GM19099 (cell line): Measurements from ENCODE around the gene MYO16.

ENCODE experiments used
- POLR2A ChIP-seq: IDR thresholded peaks from 3 replicates; pipeline ENCODE4 v1.6.1; 2011; ENCODE audit warnings: low read depth; ENCODE audit not compliant: insufficient read length; ENCODE audit errors: extremely low read depth

The MYO16 gene

DNA sequence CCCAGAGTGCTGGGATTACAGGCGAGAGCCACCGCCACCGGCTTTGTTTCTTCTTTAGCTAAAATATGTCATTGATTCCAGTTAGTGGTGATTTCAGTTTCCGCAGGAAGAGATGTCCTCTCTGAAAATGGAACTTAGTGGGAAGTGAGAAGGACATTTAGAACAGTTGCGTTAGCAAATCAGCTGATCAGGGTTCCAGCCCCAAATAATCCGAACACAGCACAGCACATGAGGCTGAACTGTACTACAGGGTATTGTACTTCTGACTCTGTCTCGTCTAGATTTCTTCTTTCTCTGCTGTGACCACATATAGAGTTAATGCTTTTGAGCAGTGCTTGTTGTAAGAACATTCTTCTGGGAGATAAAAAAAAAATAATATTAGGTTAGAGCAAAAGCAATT, 314.4 kb downstream of the MYO16 start:
- no peak for TF ChIP-seq POLR2A

DNA sequence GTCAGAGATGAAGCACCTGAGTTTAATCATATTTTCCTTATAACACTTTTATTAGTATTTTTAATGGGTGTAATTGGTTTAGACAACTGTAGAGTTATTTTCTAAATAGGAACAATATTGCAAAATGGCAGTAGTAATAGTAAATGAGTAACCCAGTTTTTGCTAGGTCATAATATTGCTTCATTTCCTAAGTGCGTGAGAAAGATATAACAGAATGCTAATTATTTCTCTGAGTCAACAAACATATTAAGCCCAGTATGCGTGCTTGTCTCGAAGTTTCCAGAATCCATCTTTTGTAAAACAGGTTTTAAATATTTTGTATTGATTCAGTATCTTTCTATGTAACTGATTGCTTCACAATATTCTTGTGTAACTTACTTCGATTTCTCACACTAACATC, 315.3 kb downstream of the MYO16 start:
- no peak for TF ChIP-seq POLR2A

DNA sequence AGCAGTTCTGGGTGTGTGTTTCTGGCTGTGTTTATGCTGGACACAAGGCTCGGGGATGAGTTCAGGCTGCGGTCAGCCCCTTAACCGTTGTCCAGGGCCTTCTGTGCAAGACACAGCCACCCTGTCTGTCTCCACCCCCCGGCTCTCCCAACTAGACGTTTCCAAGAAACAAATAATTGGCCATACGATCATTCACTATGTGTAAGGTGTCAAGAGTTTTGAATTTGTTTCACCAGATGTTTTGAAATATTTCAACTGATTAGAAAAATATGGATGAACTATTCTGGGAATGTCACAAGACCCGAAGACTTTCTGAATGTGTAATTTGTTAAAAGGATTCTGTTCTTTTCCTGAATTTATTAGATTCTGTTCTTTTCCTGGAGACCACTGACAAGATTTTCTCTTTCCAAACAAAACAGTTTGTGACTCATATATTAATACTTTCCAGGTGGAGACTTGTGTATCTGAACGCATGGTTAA, 318.2 kb downstream of the MYO16 start:
- TF ChIP-seq POLR2A = no peak

DNA sequence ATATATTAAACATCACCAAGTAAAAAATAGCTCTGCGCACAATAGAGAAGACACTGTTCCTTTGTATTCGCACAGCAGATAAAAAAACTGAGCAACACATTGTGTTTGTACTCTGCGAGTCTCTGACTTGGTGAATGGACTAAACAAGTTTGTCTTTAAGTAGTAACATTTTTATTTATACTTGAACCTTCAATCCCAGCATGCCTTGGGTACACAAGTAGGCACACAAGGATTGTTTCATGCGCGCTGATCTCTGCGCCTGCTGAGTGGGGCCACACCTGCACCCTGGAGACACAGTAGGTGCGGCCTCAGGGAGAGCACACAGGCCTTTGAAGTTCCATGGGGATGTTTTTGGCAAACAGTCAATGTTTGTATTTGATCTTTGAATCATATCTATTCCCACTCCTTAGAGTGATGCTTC, 318.9 kb downstream of the MYO16 start:
- no peak for TF ChIP-seq POLR2A

DNA sequence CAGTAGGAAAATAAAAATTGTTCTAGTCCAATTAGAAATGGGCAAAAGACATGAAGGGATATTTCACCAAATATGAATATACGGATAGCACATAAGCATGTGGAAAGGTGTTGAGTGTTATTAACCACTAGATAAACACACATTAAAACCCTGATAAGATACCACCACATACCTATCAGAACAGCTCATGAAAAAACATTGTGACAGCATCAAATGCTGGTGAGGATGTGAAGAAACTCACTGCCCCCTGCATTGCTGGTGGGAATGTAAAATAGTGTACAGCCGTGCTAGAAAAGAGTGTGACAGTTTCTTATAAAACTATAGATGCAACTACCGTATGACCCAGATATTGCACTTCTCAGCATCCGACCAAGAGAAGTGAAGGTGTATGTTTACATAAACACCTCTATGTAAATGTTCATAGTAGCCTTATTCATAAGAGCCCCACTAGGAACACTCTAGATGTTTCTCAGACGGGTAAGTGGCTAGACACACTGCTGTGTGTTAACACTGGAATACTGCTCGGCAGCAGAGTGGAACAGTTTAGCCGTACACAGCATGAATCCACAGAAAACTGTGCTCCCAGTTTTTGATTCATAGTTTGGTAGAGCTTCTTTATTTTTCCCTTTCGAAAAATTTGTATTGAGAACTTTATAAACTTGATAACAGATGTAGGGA, 321.1 kb downstream of the MYO16 start:
- TF ChIP-seq POLR2A = no peak

DNA sequence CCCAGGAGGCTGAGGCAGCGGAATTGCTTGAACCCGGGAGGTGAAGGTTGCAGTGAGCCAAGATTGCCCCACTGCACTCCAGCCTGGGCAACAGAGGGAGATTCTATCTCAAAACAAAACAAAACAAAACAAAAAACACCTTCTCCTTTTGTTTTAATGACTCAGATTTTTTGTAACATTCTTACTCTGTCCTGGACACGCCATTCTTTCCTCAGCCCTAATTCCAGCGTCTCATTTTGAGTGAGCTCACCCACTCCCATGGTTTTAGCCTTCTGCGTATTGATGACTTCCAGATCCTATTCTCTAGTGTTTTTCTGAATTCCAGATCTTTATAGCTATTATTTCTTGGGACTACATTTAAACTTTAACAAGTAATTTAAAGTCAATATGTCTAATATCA, 326.3 kb downstream of the MYO16 start:
- TF ChIP-seq POLR2A = no peak

DNA sequence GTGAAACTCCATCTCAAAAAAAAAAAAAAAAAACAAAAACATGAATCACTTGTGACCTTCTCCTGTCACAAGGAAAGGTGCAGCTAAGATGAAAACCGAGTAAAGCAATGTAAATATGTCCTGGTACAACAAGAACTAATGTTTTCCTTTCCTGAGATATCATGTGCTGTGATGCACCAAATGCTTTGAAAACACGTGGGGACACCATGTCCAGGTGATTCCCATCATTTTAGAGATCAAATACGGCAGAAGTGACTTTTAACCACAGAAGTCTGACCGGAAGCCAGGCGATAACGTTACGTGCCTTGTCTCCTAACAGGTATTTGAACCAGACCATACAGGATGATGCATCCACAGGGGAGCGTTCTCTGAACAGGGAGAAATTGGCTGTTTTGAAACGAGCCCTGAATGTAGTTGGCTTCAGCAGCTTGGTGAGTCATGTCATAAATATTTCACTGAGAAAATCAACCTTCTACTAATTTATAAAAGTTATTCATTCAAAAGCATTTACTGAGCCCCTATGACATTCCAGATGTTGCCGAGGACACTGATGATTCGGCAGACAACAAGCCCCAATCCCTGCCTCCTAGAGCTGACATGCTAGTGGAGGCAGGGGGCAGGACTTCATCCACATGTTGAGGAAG, 328.1 kb downstream of the MYO16 start:
- TF ChIP-seq POLR2A = no peak

DNA sequence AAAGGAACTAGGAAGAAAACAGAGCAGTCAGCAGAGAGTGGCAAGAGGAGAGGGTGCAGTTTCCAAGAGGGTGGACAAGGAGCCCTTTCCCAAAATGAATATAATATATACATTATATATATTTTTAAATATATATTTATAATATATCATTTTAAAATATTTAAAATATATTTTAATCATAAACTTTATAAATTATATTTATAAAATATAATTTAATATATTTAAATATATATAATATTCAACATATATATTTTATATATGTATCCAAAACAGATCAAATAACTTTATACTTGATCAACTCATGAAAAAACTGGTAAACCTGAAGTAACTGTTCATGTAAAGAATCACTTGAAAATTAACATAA, 328.6 kb downstream of the MYO16 start:
- no peak for TF ChIP-seq POLR2A

DNA sequence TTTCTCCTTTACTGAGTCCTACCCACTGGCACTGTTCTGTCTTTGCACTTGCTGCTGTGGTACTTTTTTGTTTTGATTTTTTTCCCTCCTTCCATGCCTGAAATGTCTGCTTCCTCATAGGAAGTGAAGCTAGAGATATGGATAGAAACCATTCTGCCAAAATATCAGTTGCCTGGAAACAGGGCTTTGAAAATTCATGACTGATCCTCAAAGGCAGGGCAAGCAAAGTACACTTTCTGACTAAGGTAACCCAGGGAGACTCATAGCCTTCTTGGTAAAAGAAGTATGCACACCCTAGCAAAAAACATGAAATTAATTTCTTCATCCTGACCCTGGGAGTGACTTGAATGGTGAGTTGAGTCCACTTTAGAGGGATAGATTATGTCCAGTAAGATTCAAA, 329.8 kb downstream of the MYO16 start:
- no peak for TF ChIP-seq POLR2A

DNA sequence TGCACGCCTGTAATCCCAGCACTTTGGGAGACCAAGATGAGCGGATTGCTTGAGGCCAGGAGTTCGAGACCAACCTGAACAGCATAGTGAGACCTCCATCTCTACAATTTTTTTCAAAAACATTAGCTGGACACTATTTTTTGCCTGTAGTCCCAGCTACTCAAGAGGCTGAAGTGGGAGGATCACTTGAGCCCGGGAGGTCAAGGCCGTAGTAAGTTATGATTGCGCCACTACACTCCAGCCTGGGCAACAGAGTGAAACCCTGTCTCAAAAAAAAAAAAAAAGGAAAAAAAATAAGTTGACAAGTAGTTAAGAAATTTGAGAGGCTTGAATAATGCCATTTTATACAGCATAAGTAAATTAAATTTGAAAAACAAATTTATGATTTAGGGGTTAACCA, 330.6 kb downstream of the MYO16 start:
- no peak for TF ChIP-seq POLR2A

DNA sequence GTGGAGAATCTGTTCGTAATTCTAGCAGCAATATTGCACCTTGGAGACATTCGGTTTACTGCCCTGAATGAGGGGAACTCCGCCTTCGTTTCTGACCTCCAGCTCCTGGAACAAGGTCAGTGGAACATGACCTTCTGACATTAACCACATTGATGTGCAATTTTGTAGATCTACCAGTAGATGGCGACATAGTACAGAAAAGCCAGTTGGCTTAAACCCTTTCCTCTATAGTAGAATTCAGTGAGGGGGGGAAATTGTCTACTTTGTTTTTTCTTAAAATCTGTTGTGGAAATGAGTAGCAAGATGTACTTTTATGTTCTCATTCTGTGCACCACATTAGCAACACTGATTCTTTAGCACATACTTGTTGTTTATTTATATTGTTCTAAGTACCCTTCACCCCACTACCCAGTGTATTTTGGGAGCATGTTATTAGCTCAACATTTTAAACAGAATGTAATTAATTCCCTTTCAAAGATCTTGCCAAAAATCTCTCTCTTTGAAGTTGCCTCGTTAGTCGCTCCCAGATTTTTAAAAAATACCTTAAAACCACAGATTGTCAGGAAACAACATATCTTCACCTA, 332.2 kb downstream of the MYO16 start:
- no peak for TF ChIP-seq POLR2A

DNA sequence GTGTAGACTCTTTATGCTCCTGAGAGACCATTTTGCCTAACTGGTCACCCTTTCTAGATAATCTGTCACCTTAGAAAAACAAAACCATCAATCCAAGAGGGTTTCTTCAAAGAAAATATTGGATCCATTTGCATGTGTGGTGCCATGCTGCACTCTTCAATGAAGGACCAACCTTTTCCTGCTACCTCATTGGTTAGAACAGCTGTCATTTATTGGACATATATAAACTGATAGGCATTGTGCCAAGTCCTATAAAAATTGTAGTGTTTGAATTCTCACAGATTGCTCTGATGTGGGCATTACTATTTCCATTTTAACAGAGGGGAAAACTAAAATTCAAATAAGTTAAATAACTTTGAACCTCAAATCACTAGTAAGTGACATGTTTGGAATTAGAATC, 333.2 kb downstream of the MYO16 start:
- TF ChIP-seq POLR2A = no peak

DNA sequence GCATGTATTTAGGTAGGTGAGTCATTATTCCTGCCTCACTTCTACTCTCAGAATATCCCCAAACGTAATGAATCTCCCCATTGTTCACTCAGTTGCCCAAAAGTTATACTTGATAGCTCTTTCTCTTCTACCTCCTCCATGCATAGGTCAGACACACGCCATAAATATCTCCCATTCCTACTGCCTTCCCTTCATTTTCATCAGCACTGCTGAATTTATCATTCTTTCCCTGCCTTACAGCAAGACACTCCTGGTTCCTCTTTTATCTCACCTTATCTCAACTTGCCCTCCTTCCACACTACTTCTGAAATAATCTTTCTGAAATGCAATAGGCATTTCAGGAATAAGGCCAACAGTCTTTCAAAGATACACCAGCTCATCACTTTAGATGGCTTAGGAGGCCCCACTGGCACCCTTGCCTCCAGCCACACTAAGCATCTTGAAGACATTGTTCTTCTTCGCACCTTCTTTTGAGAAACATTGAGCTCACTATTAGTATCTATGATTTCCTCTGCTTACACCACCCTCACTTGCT, 333.9 kb downstream of the MYO16 start:
- no peak for TF ChIP-seq POLR2A

DNA sequence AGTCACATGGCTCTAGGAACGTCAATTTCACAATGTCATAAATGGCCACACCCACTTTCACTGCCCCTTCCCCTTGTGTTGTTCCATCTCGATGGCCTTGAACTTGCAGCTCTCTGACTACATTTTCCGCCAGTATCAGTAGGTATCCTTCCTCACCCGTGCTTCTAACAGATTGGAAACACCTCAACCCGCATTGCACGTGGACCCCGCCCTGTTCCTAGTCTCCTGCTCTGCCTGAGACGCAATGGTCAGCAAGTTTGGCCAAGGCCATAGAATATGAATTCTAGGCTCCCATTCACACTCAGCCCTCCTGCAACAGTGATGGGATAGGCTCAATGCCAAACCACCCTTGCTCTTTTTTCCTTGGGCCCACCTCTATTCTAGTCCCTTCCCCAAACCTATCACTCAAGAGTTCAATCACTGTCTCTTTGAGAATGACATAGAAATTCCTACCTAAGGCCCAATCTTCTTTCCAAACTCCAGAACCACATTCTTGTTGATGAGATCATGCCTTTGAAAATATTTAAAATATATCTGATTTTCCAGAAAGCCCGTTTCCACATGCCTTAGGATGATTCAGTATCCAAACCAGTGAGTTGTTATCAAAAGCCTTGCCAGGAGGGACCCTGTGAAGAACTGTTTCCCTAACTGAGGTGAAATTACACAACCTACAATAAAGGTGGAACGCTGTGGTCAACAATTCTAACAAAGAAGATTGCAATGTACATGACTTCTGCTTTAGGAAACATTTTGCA, 334.6 kb downstream of the MYO16 start:
- TF ChIP-seq POLR2A = no peak

DNA sequence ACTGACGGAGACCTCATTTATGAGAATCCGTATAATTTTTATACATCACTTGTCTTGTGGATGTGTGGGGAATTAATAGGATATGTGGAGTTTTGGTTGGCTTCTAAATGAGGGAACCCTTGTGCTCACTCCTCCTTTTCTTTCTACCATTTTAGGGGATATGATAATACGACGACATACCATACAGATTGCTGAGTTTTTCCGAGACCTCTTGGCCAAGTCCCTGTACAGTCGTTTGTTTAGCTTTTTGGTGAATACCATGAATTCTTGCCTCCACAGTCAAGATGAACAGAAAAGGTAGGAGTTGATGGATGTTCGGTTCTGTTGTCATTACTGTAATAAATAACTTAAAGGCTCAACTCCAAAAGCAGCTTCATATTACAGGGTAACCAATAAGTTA, 335.2 kb downstream of the MYO16 start:
- no peak for TF ChIP-seq POLR2A
